HG02623 (cell line): Measurements from ENCODE around the gene CPHXL2.

Experiments
- ATAC-seq: cut with Tn5 transposase; IDR thresholded peaks from one replicate; pipeline ENCODE4 v1.9.1; 2021; ENCODE audit warnings: moderate library complexity; ENCODE audit not compliant: unreplicated experiment

CPHXL2 gene

GRCh38 chr16:75644240-75645012 lies 32.4 kb downstream of the CPHXL2 start:
- ATAC-seq, result no peak

GRCh38 chr16:75640598-75640997 lies 36.2 kb downstream of the CPHXL2 start:
- ATAC-seq, result no peak

GRCh38 chr16:75635036-75635435 lies 41.8 kb downstream of the CPHXL2 start:
- ATAC-seq, result no peak

- no peak for ATAC-seq
Observed at GRCh38 chr16:75632857-75633256, 44.0 kb downstream of the CPHXL2 start.

GRCh38 chr16:75630052-75630451 lies 46.8 kb downstream of the CPHXL2 start:
- no peak for ATAC-seq

- ATAC-seq, result no peak
Observed at GRCh38 chr16:75629132-75629531, 47.7 kb downstream of the CPHXL2 start.

GRCh38 chr16:75628351-75628750 lies 48.5 kb downstream of the CPHXL2 start:
- ATAC-seq, result no peak

GRCh38 chr16:75627851-75628250 lies 49.0 kb downstream of the CPHXL2 start:
- ATAC-seq, result no peak

GRCh38 chr16:75626806-75627205 lies 50.0 kb downstream of the CPHXL2 start:
- no peak for ATAC-seq

- ATAC-seq, result no peak
Observed at GRCh38 chr16:75624921-75625334, 51.9 kb downstream of the CPHXL2 start.

GRCh38 chr16:75622761-75623605 lies 53.8 kb downstream of the CPHXL2 start, which contains the start of gene ADAT1:
ADAT1 (minus strand) TSS chr16:75623281; CDS start chr16:75620799, 2,482 bp downstream.
- peak; percentile 97 for ATAC-seq

- ATAC-seq, result no peak
Observed at GRCh38 chr16:75621170-75621477, 55.7 kb downstream of the CPHXL2 start.

- ATAC-seq, result no peak
Observed at GRCh38 chr16:75620326-75621169, 56.3 kb downstream of the CPHXL2 start.

- no peak for ATAC-seq
Observed at GRCh38 chr16:75618780-75619179, 58.0 kb downstream of the CPHXL2 start.

GRCh38 chr16:75617121-75617520 lies 59.7 kb downstream of the CPHXL2 start:
- ATAC-seq, result no peak

- no peak for ATAC-seq
Observed at GRCh38 chr16:75616521-75617010, 60.2 kb downstream of the CPHXL2 start.

GRCh38 chr16:75615619-75616018 lies 61.2 kb downstream of the CPHXL2 start:
- no peak for ATAC-seq

- no peak for ATAC-seq
Observed at GRCh38 chr16:75614066-75614897, 62.5 kb downstream of the CPHXL2 start.
